Ovary (tissue), 9 donors: Measurements from ENCODE around the gene CNGA3. TPM values are rescaled to one million over a fixed set of nuclear protein-coding genes. Genes with fewer than 3 reads are reported as not detected.

Source experiments
- DNase-seq, 5 donors: peaks; one replicate each; pipeline ENCODE4 v3.0.0-alpha.2; 2019 to 2020
- H3K27ac ChIP-seq, 2 donors: fragments of 200-600 bp; one replicate each; pipeline versions ENCODE4 v1.5.1 to v1.8.0; 2019 to 2022
- H3K27me3 ChIP-seq: fragments of 200-600 bp; one replicate; pipeline ENCODE4 v1.8.0; 2022
- H3K36me3 ChIP-seq: fragments of 200-600 bp; sonication (generic); one replicate; pipeline ENCODE4 v1.5.1; 2019
- H3K4me1 ChIP-seq: one replicate; pipeline ENCODE4 v1.8.1; 2013; ENCODE audit warnings: mild to moderate bottlenecking, moderate library complexity; ENCODE audit not compliant: insufficient read depth
- H3K4me3 ChIP-seq: fragments of 200-600 bp; sonication (generic); one replicate; pipeline ENCODE4 v1.5.1; 2017
- H3K9me3 ChIP-seq, 2 donors: fragments of 200-600 bp in 1 of 2; sonication (generic) in 1 of 2; one replicate each; pipeline versions ENCODE4 v1.5.1 to v1.8.1; 2013 to 2019; ENCODE audit warnings: mild to moderate bottlenecking in 1 of 2, moderate library complexity in 1 of 2
- EP300 ChIP-seq: sonication (generic); formaldehyde crosslinking; IDR thresholded peaks from one replicate; pipeline ENCODE4 v1.6.1; 2017; ENCODE audit warnings: antibody characterized with exemption
- POLR2A ChIP-seq: fragments of 450-650 bp; IDR thresholded peaks from one replicate; pipeline ENCODE4 v1.6.1; 2017; ENCODE audit warnings: antibody characterized with exemption, mild to moderate bottlenecking, moderate library complexity
- WGBS, 3 donors: extraction: QIAGEN DNeasy Blood & Tissue Kit in 1 of 3; methylation state at CpG; one replicate each; pipeline versions ENCODE4 v1.1.5 to v1.1.7; 2013 to 2017; 5-methylcytosine and 5-hydroxymethylcytosine counted together
- intact Hi-C, 4 donors: fragments of 100-400 bp; cut with DNase I; formaldehyde crosslinking; loops; one replicate each; pipeline versions ENCODE4 v1.11.0 to v1.15.1; 2022 to 2023
- polyA plus RNA-seq, 2 donors: library from polyadenylated mRNA; stranded (reverse); fragments of 200-250 nt in 1 of 2; fragments of 350-450 nt in 1 of 2; fragmentation: Illumina TruSeq in 1 of 2; extraction: RNeasy Lipid Tissue Mini Kit (QIAGEN cat#74804) in 1 of 2; gene quantifications; one replicate each; pipeline ENCODE4 v1.2.3, GENCODE V29; 2013 to 2014
- total RNA-seq, 7 donors: library from RNA; depleted of rRNA in 2 of 7; stranded (reverse); fragments of >200 nt in 2 of 7; fragmentation: NEBNext Ultra II Directional in 3 of 7; extraction: Animal tissue kit (Norgen Biotek cat#: 25700) in 3 of 7; gene quantifications; one replicate each; pipeline versions ENCODE4 v1.1.0 to v1.2.4, GENCODE V29; 2016 to 2023
- TF ChIP-seq, protein P1 (sequence below), 3 donors: fragments of 450-650 bp in 2 of 3; fragments of 200-600 bp in 1 of 3; IDR thresholded peaks; one replicate each; pipeline versions ENCODE4 v1.5.1 to v1.8.0; 2016 to 2022; ENCODE audit warnings: antibody characterized with exemption in 3 of 3, mild to moderate bottlenecking in 1 of 3
- donor health status: DM: no; HTN: no; CAD: no; lungs with moderate emphysema.
- donor health status: DM: no; HTN: no; CAD: no.
- donor health status: Bipolar disorder and iron deficiency.
- donor health status: DM: yes; HTN: yes; CAD: no.
- donor health status: DM: no; HTN: no; CAD: no.
- donor health status: DM: yes; HTN: yes; CAD: no.

CNGA3 gene
- total and polyA plus RNA-seq, 9 donors, result 0.05 to 0.34 (median 0.10) TPM; not detected in 6

DNA sequence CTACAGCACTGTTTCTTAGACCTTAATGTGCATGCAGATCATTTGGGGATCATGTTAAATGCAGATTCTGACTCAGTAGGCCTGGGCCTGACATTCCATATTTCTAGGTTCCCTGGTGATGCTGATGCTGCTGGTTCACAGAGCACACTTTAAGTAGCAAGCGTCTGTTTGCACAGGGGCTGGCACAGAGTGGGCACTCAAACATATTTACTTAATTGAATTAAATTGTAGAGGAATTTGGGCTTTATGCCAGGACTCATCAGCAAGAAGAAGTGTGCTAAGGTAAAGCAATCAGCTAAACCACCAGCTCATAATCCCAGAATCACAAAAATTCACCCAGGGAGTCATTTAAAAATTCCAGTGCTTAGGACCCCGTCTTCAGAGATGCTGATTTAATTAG is 73.3 kb downstream of the CNGA3 start:
- TF ChIP-seq EP300, result no peak
- TF ChIP-seq POLR2A, result no peak
- TF ChIP-seq, protein P1, sequence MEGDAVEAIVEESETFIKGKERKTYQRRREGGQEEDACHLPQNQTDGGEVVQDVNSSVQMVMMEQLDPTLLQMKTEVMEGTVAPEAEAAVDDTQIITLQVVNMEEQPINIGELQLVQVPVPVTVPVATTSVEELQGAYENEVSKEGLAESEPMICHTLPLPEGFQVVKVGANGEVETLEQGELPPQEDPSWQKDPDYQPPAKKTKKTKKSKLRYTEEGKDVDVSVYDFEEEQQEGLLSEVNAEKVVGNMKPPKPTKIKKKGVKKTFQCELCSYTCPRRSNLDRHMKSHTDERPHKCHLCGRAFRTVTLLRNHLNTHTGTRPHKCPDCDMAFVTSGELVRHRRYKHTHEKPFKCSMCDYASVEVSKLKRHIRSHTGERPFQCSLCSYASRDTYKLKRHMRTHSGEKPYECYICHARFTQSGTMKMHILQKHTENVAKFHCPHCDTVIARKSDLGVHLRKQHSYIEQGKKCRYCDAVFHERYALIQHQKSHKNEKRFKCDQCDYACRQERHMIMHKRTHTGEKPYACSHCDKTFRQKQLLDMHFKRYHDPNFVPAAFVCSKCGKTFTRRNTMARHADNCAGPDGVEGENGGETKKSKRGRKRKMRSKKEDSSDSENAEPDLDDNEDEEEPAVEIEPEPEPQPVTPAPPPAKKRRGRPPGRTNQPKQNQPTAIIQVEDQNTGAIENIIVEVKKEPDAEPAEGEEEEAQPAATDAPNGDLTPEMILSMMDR (IDR thresholded peaks at IDR 0.05), result no peak
- WGBS, 3 donors, result 63 to 67% (median 65%) methylated on average over 2 of the region's 2 CpGs
- intact Hi-C loops, result loop anchor here in 1 of 4 donors (10.0 kb wide), 1 partner anchor 145 kb away; no protein-coding TSS in a partner anchor
- Histone ChIP-seq H3K4me1 (no peaks in the 10 kb centered on the region), H3K27ac (no peak overlapping the region), H3K4me3 (no peak overlapping the region), H3K9me3 (no peaks in the 10 kb centered on the region), H3K27me3 (no peaks in the 10 kb centered on the region), H3K36me3 (no peaks in the 10 kb centered on the region)
- DNase-seq, result no peak

DNA sequence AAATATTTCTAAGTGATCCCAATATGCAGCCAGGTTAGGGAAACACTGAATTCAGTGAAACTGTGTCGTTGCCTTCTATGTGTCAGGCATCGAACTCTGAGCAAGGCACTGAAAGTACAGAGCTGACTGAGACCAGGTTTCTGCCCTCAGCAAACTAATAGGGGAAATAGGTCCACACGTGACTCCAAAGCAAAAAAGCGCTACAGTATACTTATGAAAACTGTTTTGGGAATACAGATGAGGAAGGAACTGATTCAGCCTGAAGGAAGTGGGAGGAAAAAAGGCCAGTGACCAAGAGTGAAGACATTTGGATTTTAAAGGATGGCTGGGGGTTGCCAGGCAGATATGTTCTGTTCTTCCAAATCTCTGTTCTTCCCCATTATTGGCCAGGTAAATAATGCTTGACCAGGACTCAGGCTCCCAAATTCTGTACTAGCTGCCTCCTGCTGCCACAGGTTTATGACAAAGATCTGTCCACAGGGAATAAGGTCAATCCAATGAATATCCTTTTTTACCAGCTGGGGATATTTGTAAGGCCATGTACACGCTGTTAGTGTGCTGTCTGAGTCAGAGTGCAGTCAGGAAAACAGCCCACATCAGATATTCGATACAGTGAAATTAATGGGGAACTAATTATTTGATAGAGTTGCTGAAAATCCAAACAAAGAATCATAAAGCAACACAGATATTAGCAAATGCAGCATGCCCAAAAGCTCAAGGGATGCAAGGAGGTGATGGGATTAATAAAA is 73.9 kb downstream of the CNGA3 start:
- Histone ChIP-seq H3K4me3 (no peak overlapping the region), H3K27me3 (no peaks in the 10 kb centered on the region), H3K9me3 (no peaks in the 10 kb centered on the region), H3K36me3 (no peaks in the 10 kb centered on the region), H3K4me1 (no peaks in the 10 kb centered on the region), H3K27ac (no peak overlapping the region)
- DNase-seq, result no peak
- WGBS, 3 donors, result 63 to 76% (median 75%) methylated on average over 6 of the region's 6 CpGs
- TF ChIP-seq, protein P1 (IDR thresholded peaks at IDR 0.05), result no peak
- TF ChIP-seq EP300 (no peak), POLR2A (no peak)
- intact Hi-C loops, result loop anchor here in 1 of 4 donors (10.0 kb wide), 1 partner anchor 145 kb away; no protein-coding TSS in a partner anchor

DNA sequence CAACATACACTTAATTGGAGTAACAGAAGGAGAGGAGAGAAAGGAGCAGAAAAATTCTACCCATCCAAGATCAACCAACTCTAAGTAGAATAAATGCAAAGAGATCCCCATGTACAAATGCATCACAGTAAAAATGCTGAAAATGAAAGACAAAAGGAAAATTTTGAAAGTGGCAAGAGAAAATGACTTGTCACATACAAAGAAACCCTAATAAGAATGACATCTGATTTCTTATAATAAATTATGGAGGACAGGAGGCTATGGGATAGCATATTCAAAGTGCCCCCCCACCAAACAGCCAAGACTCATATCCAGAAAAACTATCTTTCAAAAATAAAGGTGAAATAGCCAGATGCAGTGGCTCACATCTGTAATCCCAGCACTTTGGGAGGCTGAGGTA is 76.2 kb downstream of the CNGA3 start:
- DNase-seq, result no peak
- no peak overlapping the region for H3K27ac ChIP-seq
- H3K4me3 ChIP-seq, result no peak overlapping the region
- intact Hi-C loops, result no loop called here
- TF ChIP-seq POLR2A (no peak), EP300 (no peak)
- TF ChIP-seq, protein P1 (IDR thresholded peaks at IDR 0.05), result no peak
- H3K27me3 ChIP-seq, result no peaks in the 10 kb centered on the region
- H3K36me3 ChIP-seq, result no peaks in the 10 kb centered on the region
- no peaks in the 10 kb centered on the region for H3K4me1 ChIP-seq
- H3K9me3 ChIP-seq, result no peaks in the 10 kb centered on the region

DNA sequence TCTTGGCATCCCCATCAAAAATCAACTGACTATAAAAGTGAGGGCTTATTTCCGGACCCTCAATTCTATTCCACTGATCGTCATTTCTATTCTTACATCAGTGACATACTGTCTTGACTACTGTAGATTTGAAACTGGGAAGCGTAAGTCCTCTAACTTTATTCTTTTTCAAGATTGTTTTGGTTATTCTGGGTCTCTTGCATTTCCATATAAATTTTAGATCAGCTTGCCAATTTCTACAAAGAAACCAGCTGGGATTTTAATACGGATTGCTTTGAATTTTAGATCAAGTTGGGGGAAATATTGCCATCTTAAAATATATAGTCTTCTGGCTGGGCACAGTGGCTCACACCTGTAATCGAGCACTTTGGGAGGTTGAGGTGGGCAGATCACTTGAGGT is 80.5 kb downstream of the CNGA3 start:
- H3K9me3 ChIP-seq, result no peaks in the 10 kb centered on the region
- DNase-seq, result no peak
- TF ChIP-seq POLR2A, result no peak
- TF ChIP-seq, protein P1 (IDR thresholded peaks at IDR 0.05), result no peak
- TF ChIP-seq EP300, result no peak
- no peaks in the 10 kb centered on the region for H3K36me3 ChIP-seq
- no peaks in the 10 kb centered on the region for H3K4me1 ChIP-seq
- no peak overlapping the region for H3K27ac ChIP-seq
- intact Hi-C loops, result no loop called here
- H3K4me3 ChIP-seq, result no peak overlapping the region
- 78 to 81% (median 80%) methylated on average over 5 of the region's 5 CpGs for WGBS, 3 donors
- H3K27me3 ChIP-seq, result no peaks in the 10 kb centered on the region
